HEK293 (cell line): Measurements from ENCODE around the gene PTS.

ENCODE experiments used
- CTCF ChIA-PET: fragments of 350-600 bp; formaldehyde crosslinking; extraction: SDS; loops from one replicate; lab custom pipeline; 2021; ENCODE audit warnings: antibody characterized with exemption; lab: Yijun Ruan, JAX
- POLR2A ChIA-PET: fragments of 300-600 bp; formaldehyde crosslinking; extraction: SDS; loops from one replicate; lab custom pipeline; 2020; ENCODE audit warnings: antibody characterized with exemption, inconsistent platforms; lab: Yijun Ruan, JAX
- H3K27ac ChIP-seq: fragments of 200-500 bp; sonication (Bioruptor generic); 2 replicates; pipeline ENCODE4 v1.5.1; 2014; ENCODE audit warnings: low read depth, low read length, control low read depth, inconsistent platforms; ENCODE audit errors: extremely low read depth
- H3K36me3 ChIP-seq, 2 experiments: fragments of 200-500 bp in 1 of 2; sonication (Bioruptor generic) in 1 of 2; 1 replicate in 1 of 2; 2 replicates in 1 of 2; pipeline ENCODE4 v1.5.1; 2014 to 2017; ENCODE audit warnings: inconsistent platforms in 2 of 2, low read length in 2 of 2; ENCODE audit not compliant: control insufficient read depth in 2 of 2, insufficient read depth in 1 of 2
- H3K4me1 ChIP-seq: fragments of 200-500 bp; sonication (Bioruptor generic); 2 replicates; pipeline ENCODE4 v1.5.1; 2014; ENCODE audit warnings: mild to moderate bottlenecking, low read length, inconsistent platforms; ENCODE audit not compliant: control insufficient read depth, insufficient read depth
- H3K4me3 ChIP-seq: 2 replicates; pipeline ENCODE4 v1.5.1; 2011; ENCODE audit warnings: low read depth, mild to moderate bottlenecking, control low read depth, low read length, moderate library complexity
- H3K9me3 ChIP-seq: fragments of 200-500 bp; sonication (Bioruptor generic); 2 replicates; pipeline ENCODE4 v1.5.1; 2014; ENCODE audit warnings: low read depth, low read length, inconsistent platforms; ENCODE audit not compliant: control insufficient read depth, insufficient read depth
- FEZF1 ChIP-seq: fragments of 450-650 bp; formaldehyde crosslinking; IDR thresholded peaks from 2 replicates; pipeline ENCODE4 v1.5.1; 2016; ENCODE audit warnings: missing biosample characterization, missing genetic modification characterization
- MYNN ChIP-seq: fragments of 450-650 bp; formaldehyde crosslinking; IDR thresholded peaks from 2 replicates; pipeline ENCODE4 v1.5.1; 2016; ENCODE audit warnings: missing biosample characterization, missing genetic modification characterization, borderline replicate concordance
- OVOL3 ChIP-seq: fragments of 450-650 bp; formaldehyde crosslinking; IDR thresholded peaks from 2 replicates; pipeline ENCODE4 v1.5.1; 2016; ENCODE audit warnings: missing biosample characterization, missing genetic modification characterization
- REPIN1 ChIP-seq: fragments of 450-650 bp; formaldehyde crosslinking; IDR thresholded peaks from 2 replicates; pipeline ENCODE4 v1.5.1; 2017; ENCODE audit warnings: missing biosample characterization, missing genetic modification characterization, low read depth
- YY2 ChIP-seq: fragments of 450-650 bp; formaldehyde crosslinking; IDR thresholded peaks from 2 replicates; pipeline ENCODE4 v1.5.1; 2016; ENCODE audit warnings: missing biosample characterization, missing genetic modification characterization
- ZBTB21 ChIP-seq: fragments of 450-650 bp; formaldehyde crosslinking; IDR thresholded peaks from 2 replicates; pipeline ENCODE4 v1.5.1; 2017; ENCODE audit warnings: missing biosample characterization, missing genetic modification characterization
- ZNF146 ChIP-seq: fragments of 450-650 bp; formaldehyde crosslinking; IDR thresholded peaks from 2 replicates; pipeline ENCODE4 v1.5.1; 2016; ENCODE audit warnings: missing biosample characterization, missing genetic modification characterization
- ZNF157 ChIP-seq: fragments of 450-650 bp; formaldehyde crosslinking; IDR thresholded peaks from 2 replicates; pipeline ENCODE4 v1.5.1; 2016; ENCODE audit warnings: missing biosample characterization, missing genetic modification characterization
- ZNF175 ChIP-seq: fragments of 450-650 bp; formaldehyde crosslinking; IDR thresholded peaks from 2 replicates; pipeline ENCODE4 v1.5.1; 2016; ENCODE audit warnings: missing biosample characterization, missing genetic modification characterization
- ZNF433 ChIP-seq: fragments of 450-650 bp; formaldehyde crosslinking; IDR thresholded peaks from 2 replicates; pipeline ENCODE4 v1.5.1; 2016; ENCODE audit warnings: missing biosample characterization, missing genetic modification characterization, low read depth
- ZNF514 ChIP-seq: fragments of 450-650 bp; formaldehyde crosslinking; IDR thresholded peaks from 2 replicates; pipeline ENCODE4 v1.5.1; 2016; ENCODE audit warnings: missing biosample characterization, missing genetic modification characterization
- ZNF560 ChIP-seq: fragments of 450-650 bp; formaldehyde crosslinking; IDR thresholded peaks from 2 replicates; pipeline ENCODE4 v1.5.1; 2017; ENCODE audit warnings: missing biosample characterization, missing genetic modification characterization, borderline replicate concordance
- ZNF571 ChIP-seq: fragments of 450-650 bp; formaldehyde crosslinking; IDR thresholded peaks from 2 replicates; pipeline ENCODE4 v1.5.0; 2017; ENCODE audit warnings: missing biosample characterization, missing genetic modification characterization
- ZNF600 ChIP-seq: fragments of 450-650 bp; formaldehyde crosslinking; IDR thresholded peaks from 2 replicates; pipeline ENCODE4 v1.5.1; 2016; ENCODE audit warnings: missing biosample characterization, missing genetic modification characterization
- ZNF610 ChIP-seq: fragments of 450-650 bp; formaldehyde crosslinking; IDR thresholded peaks from 2 replicates; pipeline ENCODE4 v1.5.1; 2016; ENCODE audit warnings: missing biosample characterization, missing genetic modification characterization, borderline replicate concordance
- ZNF621 ChIP-seq: fragments of 450-650 bp; formaldehyde crosslinking; IDR thresholded peaks from 2 replicates; pipeline ENCODE4 v1.5.1; 2017; ENCODE audit warnings: missing biosample characterization, missing genetic modification characterization
- ZNF626 ChIP-seq: fragments of 450-650 bp; sonication (Bioruptor Pico); formaldehyde crosslinking; IDR thresholded peaks from 2 replicates; pipeline ENCODE4 v1.5.1; 2018; ENCODE audit warnings: missing biosample characterization, missing genetic modification characterization, inconsistent platforms
- ZNF768 ChIP-seq: fragments of 450-650 bp; formaldehyde crosslinking; IDR thresholded peaks from 2 replicates; pipeline ENCODE4 v1.5.1; 2018; ENCODE audit warnings: missing biosample characterization, mild to moderate bottlenecking, missing genetic modification characterization
- TF ChIP-seq, protein P1 (sequence below): fragments of 450-650 bp; formaldehyde crosslinking; IDR thresholded peaks from 2 replicates; pipeline ENCODE4 v1.5.1; 2016; ENCODE audit warnings: missing biosample characterization, missing genetic modification characterization
- TF ChIP-seq, protein P2 (sequence below): fragments of 450-650 bp; IDR thresholded peaks from 2 replicates; pipeline ENCODE4 v1.5.1; 2018; ENCODE audit warnings: missing biosample characterization, missing genetic modification characterization
- TF ChIP-seq, protein P3 (sequence below): fragments of 450-650 bp; formaldehyde crosslinking; IDR thresholded peaks from 2 replicates; pipeline ENCODE4 v1.5.1; 2016; ENCODE audit warnings: missing biosample characterization, missing genetic modification characterization
- TF ChIP-seq, protein P4 (sequence below): fragments of 450-650 bp; formaldehyde crosslinking; IDR thresholded peaks from 2 replicates; pipeline ENCODE4 v1.5.1; 2016; ENCODE audit warnings: missing biosample characterization, missing genetic modification characterization
- TF ChIP-seq, protein P5 (sequence below): fragments of 450-650 bp; formaldehyde crosslinking; IDR thresholded peaks from 2 replicates; pipeline ENCODE4 v1.5.1; 2016; ENCODE audit warnings: missing biosample characterization, missing genetic modification characterization

The PTS gene

GRCh38 chr11:112227471-112227870 is 1.2 kb downstream of the PTS start (continued):
- TF ChIP-seq, protein P1, sequence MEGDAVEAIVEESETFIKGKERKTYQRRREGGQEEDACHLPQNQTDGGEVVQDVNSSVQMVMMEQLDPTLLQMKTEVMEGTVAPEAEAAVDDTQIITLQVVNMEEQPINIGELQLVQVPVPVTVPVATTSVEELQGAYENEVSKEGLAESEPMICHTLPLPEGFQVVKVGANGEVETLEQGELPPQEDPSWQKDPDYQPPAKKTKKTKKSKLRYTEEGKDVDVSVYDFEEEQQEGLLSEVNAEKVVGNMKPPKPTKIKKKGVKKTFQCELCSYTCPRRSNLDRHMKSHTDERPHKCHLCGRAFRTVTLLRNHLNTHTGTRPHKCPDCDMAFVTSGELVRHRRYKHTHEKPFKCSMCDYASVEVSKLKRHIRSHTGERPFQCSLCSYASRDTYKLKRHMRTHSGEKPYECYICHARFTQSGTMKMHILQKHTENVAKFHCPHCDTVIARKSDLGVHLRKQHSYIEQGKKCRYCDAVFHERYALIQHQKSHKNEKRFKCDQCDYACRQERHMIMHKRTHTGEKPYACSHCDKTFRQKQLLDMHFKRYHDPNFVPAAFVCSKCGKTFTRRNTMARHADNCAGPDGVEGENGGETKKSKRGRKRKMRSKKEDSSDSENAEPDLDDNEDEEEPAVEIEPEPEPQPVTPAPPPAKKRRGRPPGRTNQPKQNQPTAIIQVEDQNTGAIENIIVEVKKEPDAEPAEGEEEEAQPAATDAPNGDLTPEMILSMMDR (tag by site-specific recombination) = no peak
- TF ChIP-seq ZNF600 (tag by site-specific recombination) = no peak

DNA sequence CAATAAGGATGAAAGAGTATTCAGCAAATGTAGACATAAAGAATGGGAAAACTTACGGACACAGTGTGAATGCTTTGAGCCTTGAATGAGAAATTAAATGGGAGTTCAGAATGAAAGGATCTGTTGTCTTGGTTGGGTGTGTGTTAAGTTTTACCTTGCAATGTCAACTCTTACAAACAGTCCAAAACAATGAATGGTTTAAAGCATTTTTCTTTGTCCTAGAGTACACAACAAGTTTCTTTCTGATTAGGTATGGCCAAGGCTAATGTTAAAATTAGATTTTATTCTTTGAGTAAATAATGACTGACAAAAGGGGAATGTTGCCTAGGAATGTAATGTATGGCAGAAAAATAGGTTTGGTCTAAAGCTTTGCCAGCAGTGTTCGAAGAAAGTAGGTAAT is 2.5 kb downstream of the PTS start:
- no peak overlapping the region for H3K4me3 ChIP-seq
- POLR2A ChIA-PET = no interaction called here
- TF ChIP-seq OVOL3 (tag by site-specific recombination) = no peak
- TF ChIP-seq, protein P2, sequence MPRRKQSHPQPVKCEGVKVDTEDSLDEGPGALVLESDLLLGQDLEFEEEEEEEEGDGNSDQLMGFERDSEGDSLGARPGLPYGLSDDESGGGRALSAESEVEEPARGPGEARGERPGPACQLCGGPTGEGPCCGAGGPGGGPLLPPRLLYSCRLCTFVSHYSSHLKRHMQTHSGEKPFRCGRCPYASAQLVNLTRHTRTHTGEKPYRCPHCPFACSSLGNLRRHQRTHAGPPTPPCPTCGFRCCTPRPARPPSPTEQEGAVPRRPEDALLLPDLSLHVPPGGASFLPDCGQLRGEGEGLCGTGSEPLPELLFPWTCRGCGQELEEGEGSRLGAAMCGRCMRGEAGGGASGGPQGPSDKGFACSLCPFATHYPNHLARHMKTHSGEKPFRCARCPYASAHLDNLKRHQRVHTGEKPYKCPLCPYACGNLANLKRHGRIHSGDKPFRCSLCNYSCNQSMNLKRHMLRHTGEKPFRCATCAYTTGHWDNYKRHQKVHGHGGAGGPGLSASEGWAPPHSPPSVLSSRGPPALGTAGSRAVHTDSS = no peak
- CTCF ChIA-PET = interaction anchor here (0.9 to 19.0 kb wide), 2 partner anchors 8 to 55 kb away, joined by 4 to 308 read pairs; no protein-coding TSS in a partner anchor
- no peaks in the 10 kb centered on the region for H3K9me3 ChIP-seq
- H3K27ac ChIP-seq = no peak overlapping the region
- H3K36me3 ChIP-seq = peaks cover 0 to 53% of the 10 kb centered on the region in 2 experiments; a peak in 1 of 3 replicates
- H3K4me1 ChIP-seq = no peaks in the 10 kb centered on the region

- CTCF ChIA-PET = interaction anchor here (19.0 kb wide), 1 partner anchor 54 kb away, joined by 308 read pairs; no protein-coding TSS in a partner anchor
- Histone ChIP-seq H3K9me3 (no peaks in the 10 kb centered on the region), H3K4me3 (no peak overlapping the region), H3K4me1 (no peaks in the 10 kb centered on the region), H3K27ac (no peak overlapping the region), H3K36me3 (peaks cover 0 to 57% of the 10 kb centered on the region in 2 experiments; a peak in 1 of 3 replicates)
- POLR2A ChIA-PET = no interaction called here
- no peak for TF ChIP-seq ZNF514 (tag by site-specific recombination)
- TF ChIP-seq, protein P3, sequence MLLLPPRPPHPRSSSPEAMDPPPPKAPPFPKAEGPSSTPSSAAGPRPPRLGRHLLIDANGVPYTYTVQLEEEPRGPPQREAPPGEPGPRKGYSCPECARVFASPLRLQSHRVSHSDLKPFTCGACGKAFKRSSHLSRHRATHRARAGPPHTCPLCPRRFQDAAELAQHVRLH (tag by site-specific recombination) = no peak
- TF ChIP-seq ZNF560 (tag by site-specific recombination) = no peak
- TF ChIP-seq, protein P4, sequence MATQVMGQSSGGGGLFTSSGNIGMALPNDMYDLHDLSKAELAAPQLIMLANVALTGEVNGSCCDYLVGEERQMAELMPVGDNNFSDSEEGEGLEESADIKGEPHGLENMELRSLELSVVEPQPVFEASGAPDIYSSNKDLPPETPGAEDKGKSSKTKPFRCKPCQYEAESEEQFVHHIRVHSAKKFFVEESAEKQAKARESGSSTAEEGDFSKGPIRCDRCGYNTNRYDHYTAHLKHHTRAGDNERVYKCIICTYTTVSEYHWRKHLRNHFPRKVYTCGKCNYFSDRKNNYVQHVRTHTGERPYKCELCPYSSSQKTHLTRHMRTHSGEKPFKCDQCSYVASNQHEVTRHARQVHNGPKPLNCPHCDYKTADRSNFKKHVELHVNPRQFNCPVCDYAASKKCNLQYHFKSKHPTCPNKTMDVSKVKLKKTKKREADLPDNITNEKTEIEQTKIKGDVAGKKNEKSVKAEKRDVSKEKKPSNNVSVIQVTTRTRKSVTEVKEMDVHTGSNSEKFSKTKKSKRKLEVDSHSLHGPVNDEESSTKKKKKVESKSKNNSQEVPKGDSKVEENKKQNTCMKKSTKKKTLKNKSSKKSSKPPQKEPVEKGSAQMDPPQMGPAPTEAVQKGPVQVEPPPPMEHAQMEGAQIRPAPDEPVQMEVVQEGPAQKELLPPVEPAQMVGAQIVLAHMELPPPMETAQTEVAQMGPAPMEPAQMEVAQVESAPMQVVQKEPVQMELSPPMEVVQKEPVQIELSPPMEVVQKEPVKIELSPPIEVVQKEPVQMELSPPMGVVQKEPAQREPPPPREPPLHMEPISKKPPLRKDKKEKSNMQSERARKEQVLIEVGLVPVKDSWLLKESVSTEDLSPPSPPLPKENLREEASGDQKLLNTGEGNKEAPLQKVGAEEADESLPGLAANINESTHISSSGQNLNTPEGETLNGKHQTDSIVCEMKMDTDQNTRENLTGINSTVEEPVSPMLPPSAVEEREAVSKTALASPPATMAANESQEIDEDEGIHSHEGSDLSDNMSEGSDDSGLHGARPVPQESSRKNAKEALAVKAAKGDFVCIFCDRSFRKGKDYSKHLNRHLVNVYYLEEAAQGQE (tag by site-specific recombination) = no peak
- TF ChIP-seq ZNF146 (tag by site-specific recombination) = no peak
- no peak for TF ChIP-seq ZNF768 (tag by site-specific recombination)
- TF ChIP-seq REPIN1 (tag by site-specific recombination) = no peak
- TF ChIP-seq MYNN (tag by site-specific recombination) = no peak
- no peak for TF ChIP-seq FEZF1 (tag by site-specific recombination)
- no peak for TF ChIP-seq ZNF571
- TF ChIP-seq YY2 (tag by site-specific recombination) = no peak
- no peak for TF ChIP-seq ZNF626
- no peak for TF ChIP-seq ZNF433 (tag by site-specific recombination)
- TF ChIP-seq ZNF175 (tag by site-specific recombination) = no peak
- no peak for TF ChIP-seq ZNF157 (tag by site-specific recombination)
- TF ChIP-seq ZBTB21 (tag by site-specific recombination) = no peak
- no peak for TF ChIP-seq ZNF621 (tag by site-specific recombination)
- TF ChIP-seq, protein P5, sequence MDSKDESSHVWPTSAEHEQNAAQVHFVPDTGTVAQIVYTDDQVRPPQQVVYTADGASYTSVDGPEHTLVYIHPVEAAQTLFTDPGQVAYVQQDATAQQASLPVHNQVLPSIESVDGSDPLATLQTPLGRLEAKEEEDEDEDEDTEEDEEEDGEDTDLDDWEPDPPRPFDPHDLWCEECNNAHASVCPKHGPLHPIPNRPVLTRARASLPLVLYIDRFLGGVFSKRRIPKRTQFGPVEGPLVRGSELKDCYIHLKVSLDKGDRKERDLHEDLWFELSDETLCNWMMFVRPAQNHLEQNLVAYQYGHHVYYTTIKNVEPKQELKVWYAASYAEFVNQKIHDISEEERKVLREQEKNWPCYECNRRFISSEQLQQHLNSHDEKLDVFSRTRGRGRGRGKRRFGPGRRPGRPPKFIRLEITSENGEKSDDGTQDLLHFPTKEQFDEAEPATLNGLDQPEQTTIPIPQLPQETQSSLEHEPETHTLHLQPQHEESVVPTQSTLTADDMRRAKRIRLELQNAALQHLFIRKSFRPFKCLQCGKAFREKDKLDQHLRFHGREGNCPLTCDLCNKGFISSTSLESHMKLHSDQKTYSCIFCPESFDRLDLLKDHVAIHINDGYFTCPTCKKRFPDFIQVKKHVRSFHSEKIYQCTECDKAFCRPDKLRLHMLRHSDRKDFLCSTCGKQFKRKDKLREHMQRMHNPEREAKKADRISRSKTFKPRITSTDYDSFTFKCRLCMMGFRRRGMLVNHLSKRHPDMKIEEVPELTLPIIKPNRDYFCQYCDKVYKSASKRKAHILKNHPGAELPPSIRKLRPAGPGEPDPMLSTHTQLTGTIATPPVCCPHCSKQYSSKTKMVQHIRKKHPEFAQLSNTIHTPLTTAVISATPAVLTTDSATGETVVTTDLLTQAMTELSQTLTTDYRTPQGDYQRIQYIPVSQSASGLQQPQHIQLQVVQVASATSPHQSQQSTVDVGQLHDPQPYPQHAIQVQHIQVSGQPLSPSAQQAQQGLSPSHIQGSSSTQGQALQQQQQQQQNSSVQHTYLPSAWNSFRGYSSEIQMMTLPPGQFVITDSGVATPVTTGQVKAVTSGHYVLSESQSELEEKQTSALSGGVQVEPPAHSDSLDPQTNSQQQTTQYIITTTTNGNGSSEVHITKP (tag by site-specific recombination) = no peak
- TF ChIP-seq ZNF610 (tag by site-specific recombination) = no peak
- TF ChIP-seq, all 188 proteins: peak for 0
These were observed 2.9 kb downstream of the PTS start for GRCh38 chr11:112229159-112229558.
